ENCODE data around the gene TTC16. TPM values are rescaled to one million over a fixed set of nuclear protein-coding genes. Genes with fewer than 3 reads are reported as not detected.

Gene TTC16
- total RNA-seq, 1 donor from 2014 or later, result 0.34 TPM

DNA sequence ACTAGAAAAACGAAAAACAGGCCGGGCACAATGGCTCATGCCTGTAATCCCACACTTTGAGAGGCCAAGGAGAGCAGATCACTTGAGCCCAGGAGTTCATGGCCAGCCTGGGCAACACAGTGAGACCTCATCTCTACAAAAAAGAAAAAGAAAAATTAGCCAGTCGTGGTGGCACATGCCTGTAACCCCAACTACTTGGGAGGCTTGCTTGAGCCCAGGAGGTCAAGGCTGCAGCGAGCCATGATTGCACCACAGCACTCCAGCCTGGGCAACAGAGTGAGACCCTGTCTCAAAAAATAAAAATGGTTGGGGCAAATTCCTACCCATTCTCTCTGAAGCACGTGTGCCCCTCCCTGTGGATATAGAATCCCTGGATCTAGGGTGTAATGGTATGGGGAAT, 17.5 kb upstream of the TTC16 start:
- DNase-seq (ENCODE audit: low spot score), result no peak

DNA sequence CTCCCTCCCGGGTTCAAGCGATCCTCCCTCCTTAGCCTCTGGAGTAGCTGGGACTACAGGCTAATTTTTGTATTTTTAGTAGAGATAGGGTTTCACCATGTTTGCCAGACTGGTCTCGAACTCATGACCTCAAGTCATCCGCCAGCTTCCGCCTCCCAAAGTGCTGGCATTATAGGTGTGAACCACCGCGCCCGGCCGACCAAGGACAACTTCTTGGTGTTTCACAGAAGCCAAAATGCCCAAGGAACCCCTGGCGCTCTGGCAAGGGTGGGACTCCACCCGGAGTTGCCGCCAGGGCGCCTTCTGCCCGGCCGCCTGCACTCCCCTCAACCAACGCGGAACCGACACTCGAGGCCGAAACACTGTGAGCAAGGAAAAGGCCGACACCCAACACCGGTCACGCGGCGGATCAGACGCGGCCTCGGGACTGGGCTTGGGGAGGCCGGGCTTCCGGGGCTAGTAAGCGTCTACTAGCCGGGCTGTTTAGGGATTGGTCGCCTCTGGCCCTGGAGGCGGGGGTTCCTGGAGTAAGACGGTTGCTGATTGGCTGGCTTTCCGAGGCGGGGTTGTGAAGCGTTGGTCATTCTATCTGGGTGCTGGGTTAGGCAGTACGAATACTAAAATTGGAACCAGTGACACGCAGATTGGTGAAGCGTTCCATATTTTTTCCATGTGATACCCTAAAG, 16.8 kb upstream of the TTC16 start:
- DNase-seq (ENCODE audit: low spot score), result peak; percentile 97

DNA sequence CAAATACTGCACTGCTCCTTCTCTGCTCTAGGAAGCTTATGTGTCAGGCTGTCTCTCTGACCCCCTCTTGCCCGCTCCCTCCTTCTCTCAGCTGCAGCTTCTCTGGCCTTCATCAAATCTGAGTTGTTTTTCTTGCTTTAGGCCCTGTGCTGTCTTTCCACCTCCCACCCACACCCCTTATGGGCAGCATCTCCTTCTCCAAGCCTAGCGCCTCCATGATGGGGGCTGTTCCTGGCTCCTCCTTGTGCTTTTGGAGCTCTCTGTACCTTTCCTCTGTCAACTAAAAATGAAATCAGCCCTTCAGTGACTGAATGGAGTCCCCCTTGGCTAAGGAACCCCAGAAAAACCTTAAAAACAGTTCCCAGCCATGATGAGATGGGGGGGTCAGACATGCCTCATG, 15.7 kb upstream of the TTC16 start:
- no peak for DNase-seq (ENCODE audit: low spot score)

DNA sequence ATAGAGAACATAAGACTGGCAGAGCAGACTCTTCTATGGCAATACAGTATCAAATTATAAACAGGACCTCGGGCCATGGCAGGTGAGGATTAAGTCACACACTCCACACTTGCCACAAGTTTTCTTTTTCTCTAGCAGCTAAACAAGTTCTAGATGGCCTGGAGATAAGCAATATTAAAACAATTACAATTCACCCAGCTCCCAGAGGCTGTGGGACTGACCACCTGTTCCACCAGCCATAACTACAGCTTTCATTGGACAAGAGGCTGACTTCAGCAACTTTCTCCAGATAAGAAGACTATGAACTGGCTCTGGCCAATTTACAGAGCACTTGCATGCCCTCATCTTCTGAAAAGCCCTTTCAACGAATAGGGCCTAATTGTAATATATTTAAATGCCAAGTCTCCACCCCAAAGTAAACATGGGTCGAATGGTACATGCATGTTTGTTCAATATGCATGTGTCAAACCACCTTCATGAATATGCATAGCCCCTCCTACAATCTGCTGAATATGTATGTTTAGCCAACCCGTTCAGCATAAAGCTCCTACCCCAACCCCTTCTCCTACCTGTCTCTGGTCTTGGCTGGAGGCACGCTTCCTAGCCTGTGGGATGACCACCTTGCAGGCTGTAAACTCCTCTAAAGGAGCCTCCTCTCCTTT, 15.2 kb upstream of the TTC16 start:
- no peak for DNase-seq (ENCODE audit: low spot score)

DNA sequence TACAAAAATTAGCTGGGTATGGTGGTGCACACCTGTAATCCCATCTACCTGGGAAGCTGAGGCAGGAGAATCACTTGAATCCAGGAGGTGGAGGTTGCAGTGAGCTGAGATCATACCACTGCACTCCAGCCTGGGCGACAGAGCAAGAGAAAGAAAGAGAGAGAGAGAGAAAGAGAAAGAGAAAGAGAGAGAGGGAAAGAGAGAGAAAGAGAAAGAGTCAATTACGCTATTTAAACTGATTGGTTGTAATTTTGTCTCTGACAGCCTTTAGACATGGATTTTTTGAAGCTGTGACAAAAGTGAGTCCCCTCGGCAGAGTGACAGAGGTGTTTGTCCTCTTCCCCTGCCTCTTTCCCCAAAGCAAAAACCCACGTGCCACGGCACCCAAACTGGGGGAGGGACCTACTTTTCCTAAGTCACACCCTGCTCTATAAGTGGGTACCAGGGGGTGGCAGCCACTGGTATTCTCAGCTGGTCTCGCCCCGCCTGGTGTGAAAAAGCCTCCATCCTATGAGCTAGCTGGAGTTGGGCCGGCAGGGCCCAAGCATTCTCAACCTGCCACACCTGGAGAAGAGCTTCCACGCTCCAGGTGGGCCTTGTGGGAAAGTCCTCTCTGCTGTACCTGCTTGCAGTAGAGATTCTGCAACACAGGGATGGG, 12.5 kb upstream of the TTC16 start:
- DNase-seq (ENCODE audit: low spot score), result no peak

DNA sequence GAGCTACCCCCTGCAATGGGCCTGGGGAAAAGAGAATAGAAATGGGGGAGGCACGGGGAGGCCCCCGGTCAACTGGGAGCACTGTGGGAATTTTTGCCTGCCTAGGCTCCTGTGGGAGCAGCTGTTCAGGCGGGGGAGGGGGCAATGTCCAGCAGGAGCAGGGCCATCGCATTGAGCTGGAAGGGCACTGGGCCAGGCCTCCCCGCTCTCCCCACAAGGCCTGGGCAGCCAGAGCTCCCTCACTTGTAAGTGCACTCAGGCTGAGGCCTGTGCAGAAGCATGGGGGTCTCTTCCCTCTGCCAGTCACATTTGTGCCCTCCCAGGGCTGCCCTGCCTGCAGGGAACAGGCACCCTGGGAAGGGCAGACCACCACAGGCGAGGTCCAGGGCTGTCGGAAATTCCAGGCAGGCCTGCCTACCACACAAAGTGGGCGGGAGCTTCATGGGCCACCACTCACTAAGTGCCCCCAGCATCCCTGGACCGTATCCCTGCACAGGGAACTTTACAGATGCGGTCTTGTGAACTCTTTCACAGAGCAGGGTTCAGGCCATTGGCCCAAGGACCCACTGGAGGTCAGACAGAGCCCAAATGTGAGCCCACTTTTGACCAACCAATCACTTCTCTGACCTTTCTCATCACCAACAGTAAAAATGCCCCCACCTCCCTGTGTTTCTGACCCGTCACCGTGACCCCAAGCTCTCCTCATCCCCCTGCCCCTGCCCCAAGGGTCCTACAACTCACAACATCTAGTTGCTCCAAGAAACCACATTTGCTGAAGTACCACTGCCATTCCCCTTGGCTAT, 10.1 kb upstream of the TTC16 start:
- no peak for DNase-seq (ENCODE audit: low spot score)

DNA sequence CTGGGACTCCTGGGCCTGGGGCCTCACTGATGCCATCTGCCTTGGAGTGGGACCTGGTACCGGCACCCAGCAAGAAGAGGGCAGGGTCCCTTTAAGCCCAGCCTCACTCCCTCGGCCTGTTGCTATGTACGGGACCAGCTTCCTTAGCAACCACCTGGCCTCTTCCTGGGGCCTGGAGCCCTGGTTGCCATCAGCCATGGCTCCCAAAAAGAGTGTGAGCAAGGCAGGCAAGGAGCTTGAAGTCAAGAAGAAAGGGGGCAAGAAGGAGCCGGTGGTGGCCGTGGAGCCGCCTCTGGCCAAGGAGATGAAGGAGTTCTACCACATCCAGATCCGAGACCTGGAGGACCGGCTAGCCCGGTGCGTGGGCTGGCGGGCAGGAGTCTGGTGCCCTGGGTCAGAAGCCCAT, 9.0 kb upstream of the TTC16 start, which contains the start of gene CFAP157:
TSS of gene CFAP157 (plus strand) at position 153 of the 406 bp plus-strand sequence. CDS start at position 197, 44 bp downstream.
- DNase-seq (ENCODE audit: low spot score), result no peak

DNA sequence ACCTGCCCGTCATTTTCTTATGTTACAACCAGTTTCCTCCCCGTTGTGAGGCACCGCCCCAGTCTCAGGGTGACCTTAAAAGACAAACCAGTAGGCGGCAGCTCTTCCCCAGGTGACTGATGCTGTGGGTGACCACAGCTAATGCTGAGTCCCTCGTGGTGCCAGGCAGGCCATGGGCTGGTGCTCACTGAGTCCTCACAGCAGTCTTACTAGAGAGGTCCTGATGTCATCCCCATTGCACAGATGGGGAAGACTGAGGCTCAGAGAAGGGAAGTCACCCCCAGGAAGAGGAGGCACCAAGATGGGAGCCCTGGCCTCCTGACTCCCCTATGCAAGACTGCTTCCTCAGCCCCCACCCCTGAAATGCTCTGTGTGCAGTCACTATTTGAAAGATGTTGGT, 8.1 kb upstream of the TTC16 start:
- DNase-seq (ENCODE audit: low spot score), result no peak

DNA sequence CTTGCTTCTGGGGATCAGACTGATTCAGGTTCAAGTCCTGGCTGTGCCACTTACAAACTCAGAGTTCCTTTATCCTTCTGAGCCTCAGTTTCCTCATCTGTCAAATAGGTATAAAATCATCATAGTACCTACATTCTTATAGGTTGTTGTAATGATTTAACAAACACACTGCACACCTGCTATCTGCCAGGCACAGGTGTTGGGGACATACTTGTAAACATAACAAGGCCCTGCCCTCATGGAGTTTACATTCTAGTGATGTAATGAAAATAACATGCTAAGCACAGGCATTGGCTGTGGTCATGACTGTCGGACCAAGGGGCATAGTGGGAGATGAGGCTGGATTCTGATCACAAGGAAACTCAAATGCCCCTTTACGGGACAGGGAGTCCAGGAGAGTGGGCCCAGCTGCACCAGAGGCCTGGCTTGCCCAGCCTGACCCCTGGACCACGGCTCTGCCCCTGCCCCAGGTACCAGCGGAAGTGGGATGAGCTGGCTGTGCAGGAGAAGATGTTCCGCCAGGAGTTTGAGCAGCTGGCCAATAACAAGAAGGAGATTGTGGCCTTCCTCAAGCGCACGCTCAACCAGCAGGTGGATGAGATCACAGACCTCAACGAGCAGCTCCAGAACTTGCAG, 6.8 kb upstream of the TTC16 start:
- DNase-seq (ENCODE audit: low spot score), result no peak

DNA sequence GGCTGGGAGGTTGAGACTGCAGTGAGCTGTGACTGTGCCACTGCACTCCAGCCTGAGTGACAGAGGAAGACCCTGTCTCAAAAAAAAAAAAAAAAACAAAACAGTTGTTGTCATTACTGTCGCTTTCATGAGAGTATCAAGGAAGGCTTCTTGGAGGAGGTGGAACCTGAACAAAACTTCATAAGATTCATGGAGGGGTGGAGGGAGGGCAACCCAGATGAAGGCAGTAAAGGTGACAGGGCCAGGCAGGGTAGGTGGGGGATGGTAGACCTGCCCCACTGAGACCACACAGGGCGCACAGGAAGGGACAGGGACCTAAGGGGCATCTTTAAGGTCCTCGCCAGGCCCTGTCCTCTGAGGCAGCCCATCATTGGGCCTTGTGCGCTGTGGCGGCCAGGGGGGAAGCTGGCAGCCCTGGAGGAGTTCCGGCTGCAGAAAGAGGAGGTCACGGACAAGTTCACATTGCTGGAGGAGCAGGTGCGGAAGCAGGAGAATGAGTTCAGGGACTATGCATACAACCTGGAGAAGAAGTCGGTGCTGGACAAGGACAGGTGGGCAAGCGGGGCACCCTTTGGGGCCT, 5.6 kb upstream of the TTC16 start:
- no peak for DNase-seq (ENCODE audit: low spot score)

DNA sequence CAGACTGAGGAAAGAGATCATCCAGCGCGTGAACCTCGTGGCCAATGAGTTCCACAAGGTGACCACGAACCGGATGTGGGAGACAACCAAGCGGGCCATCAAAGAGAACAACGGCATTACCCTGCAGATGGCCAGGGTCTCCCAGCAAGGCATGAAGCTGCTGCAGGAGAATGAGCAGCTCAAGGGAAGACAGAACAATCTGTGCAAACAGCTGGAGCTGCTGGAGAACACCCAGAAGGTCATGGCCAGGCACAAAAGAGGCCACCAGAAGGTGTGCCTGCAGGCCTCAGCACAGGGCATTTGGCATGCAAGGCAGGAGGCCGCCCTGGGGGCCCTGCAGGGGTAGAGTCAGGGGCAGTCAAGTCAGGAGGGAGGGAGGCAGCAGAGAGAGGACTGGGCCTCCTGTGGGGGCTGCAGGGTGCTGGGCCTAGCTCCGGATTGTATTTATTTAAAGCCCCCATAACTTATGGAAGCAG, 4.6 kb upstream of the TTC16 start:
- no peak for DNase-seq (ENCODE audit: low spot score)

DNA sequence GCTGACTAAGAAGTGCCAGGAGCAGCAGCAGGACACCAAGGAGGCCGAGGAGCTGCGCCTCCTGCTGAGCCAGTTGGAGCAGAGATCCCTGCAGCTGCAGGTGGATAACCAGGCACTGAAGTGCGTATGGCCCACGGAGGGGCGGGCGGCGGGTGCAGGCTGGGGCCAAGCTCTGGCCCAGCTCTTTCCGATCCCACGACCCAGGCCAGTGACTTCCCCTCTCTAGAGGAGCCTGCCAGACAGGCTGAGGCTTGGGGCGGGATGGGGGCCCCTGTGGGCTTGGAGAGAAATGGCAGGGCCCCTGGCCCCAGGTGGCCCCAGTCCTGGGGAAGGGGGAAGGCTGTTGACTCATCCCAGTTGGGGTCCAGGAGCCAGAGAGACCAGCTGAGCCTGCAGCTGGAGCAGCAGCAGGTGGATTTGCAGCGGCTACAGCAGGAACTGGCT, 4.0 kb upstream of the TTC16 start:
- DNase-seq (ENCODE audit: low spot score), result no peak

DNA sequence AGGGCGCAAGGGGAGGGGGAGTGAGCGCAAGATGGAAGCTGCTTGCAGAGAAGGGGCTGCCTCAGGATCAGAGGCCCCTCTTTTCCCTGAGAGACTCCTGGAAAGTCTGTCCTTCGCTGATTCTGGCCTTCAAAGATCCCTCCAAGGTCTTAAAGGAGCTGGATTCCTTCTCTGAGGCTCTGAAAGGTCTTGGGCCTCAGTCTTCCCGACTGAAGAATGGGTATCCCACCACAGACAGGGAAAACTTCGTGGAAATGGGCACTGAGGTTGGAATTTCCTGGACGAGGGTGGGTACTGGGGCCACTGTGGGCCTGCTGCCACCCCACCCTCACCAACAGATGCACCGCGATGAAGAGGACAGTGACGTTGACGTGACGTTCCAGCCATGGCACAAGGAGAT, 3.5 kb upstream of the TTC16 start:
- no peak for DNase-seq (ENCODE audit: low spot score)

DNA sequence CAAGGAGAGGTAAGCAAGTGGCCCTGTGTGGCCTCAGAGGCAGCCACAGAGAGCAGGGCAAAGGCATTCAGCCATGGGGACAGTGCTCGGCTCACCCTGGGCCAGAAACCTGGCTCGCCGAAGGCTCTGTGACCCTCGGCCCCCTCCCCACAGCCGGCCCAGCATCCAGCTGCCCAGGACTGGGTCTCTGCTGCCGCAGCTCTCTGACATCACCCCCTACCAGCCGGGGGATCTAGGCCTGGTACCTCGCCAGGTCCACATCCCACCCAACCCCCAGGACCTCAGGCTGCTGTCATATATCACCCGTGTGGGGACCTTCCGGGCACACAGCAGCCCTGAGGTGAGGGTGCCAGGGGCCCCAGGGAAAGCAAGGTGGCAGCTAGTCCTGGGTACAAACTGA, 3.0 kb upstream of the TTC16 start:
- no peak for DNase-seq (ENCODE audit: low spot score)

DNA sequence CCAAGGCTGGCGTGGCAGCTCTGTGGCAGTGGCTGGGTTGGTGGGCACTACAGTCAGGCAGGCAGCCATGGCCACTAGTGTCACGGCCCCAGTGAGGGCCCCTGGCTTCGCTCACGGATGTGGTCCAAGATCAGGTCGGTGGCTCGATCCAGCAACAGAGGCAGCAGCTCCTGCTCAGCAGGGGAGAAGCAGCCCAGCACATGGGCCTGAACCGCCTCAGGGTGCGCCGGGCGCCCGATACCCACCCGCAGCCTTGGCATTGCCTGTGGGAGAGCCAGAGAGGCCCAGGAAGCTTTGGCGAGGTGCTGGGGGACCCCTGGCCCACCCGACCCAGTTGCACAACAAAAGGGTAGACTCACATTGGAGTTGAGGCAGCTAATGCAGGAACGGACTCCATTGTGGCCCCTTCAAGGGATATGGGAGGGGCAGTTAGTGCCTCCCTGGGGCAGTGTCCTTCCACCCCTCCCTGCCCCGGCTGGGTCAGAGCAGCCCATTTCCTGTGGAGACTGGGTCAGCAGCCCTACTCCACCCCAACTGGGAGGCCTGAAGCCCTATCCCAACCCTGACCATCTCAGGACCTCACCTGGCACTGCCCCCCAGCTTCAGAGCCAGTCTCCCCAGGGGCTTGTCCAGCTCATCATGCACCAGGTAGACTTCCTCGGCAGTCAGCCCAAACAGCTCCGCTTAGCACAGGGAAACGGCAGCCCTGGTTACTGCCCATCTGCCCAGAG, 1.7 kb upstream of the TTC16 start:
- no peak for DNase-seq (ENCODE audit: low spot score)

DNA sequence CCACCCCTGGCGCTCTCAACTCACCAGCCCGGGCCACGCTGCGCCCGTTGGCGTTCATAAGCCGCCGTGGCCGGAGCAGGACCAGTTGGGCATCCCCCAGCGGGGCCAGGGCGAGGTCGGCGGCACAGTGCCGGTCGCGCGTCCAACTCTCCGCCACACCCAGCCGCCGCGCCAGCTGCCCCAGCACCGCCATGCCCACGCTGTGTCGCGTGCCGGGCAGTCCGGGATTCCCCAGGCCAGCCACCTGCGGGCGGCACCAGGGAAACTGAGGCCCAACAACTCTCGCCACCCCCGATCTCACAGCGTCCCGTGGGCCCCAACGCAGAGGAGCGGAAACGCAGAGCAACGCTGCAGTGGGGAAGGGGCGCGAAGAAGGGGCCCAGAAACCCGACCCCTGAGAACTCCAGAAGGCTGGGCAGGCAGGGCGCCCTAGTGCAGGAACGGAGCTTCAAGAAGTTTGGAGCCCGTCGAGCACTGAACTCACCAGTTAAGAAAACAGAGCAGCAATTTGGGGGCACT, 869 bp upstream of the TTC16 start:
- DNase-seq (ENCODE audit: low spot score), result no peak

DNA sequence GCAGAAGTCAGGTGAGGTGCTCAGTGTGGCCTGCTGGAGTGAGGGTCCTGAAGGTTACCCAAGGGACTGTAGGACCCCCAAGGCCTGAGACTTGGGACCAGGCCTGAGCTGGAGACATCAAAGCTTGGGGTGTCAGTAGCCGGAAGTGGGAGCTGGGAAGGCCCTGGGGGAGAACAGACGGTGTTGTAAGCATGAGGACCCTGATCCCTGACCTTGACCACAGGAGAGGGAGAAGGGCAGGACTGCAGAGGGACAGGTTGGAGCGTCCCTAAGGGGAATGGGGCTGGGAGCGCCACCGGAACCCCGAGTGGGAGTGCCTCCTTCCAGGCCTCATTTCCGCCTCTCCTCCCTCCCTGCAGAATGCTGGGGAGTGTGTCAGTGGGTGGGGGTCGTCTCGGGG, 533 bp downstream of the TTC16 start:
- no peak for DNase-seq (ENCODE audit: low spot score)

DNA sequence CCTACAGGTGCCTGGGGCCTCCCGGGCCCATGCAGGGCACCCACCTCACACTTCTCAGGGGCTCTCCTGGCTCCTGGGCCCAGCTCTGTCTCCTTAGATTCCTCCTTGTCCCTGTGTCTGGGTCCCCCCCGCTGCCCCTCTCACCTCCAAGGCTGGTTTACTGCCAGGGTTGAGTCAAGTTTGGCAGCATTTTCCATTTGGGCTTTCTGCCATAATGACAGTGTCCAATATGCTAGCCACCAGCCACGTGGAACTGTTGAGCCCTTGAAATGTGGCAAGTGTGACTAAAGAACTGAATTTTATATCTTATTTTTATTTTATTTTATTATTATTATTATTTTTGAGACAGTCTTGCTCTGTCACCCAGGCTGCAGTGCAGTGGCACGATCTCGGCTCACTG, 1.9 kb downstream of the TTC16 start:
- DNase-seq (ENCODE audit: low spot score), result no peak

DNA sequence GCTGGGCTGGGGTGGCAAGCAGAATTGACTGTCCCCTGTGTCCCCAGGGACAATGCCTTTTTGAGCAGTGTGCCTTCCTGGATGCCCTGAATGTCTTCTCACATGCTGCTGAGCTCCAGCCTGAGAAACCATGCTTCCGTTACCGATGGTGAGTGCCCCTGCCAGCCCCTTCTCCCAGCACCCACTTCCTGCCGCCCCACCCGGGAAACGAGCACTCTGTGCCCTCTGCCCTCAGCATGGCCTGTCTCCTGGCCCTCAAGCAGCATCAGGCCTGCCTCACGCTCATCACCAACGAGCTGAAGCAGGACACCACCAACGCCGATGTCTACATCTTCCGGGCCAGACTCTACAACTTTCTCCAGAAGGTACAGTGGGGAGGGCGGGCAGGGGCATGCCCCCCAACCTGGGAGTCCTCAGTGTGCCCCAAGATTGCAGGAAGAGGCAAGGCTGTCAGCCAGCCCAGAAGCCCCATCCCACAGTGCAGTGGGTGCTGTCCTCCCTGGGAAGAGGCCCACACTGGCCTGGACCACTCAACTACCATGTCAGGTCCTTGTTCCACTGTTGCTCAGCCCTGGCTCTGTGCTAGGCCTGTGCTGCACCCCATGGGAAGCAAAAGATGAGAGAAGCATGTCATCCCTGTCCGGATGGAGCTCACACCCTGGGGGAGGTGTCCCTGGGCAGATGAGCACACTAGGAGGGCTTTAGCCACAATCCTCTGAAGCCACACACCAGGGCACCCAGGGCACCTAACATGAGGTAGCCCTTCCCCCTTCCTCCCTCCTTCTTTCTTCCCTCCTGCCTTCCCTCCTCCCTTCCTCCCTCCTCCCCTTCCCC, 4.4 kb downstream of the TTC16 start:
- DNase-seq (ENCODE audit: low spot score), result no peak
